Neural cell (in vitro differentiated cells): ENCODE data around the gene HIPK2. TPM values are rescaled to one million over a fixed set of nuclear protein-coding genes. Genes with fewer than 3 reads are reported as not detected.

Experiments
- H2AFZ ChIP-seq: fragments of 200-600, 300-800 bp; sonication (generic), shearing (Covaris generic); 2 replicates; pipeline ENCODE4 v1.6.0; 2014; ENCODE audit warnings: low read depth, mild to moderate bottlenecking, antibody characterized with exemption, low read length, moderate library complexity
- H3F3A ChIP-seq: fragments of 200-600 bp; shearing (Covaris generic); 2 replicates; pipeline ENCODE4 v1.6.1; 2016; ENCODE audit warnings: mild to moderate bottlenecking, moderate library complexity, mixed read lengths, antibody characterized with exemption, low read length; ENCODE audit not compliant: insufficient read depth, poor library complexity, severe bottlenecking
- H3K27ac ChIP-seq: fragments of 200-600, 300-800 bp; sonication (generic), shearing (Covaris generic); 2 replicates; pipeline ENCODE4 v1.5.1; 2014; ENCODE audit warnings: mild to moderate bottlenecking, low read length, moderate library complexity
- H3K27me3 ChIP-seq: fragments of 300-800, 200-600 bp; sonication (generic), shearing (Covaris generic); 2 replicates; pipeline ENCODE4 v1.6.0; 2014; ENCODE audit warnings: mild to moderate bottlenecking, low read depth, low read length, moderate library complexity; ENCODE audit not compliant: insufficient read depth
- H3K36me3 ChIP-seq: fragments of 300-800, 200-600 bp; sonication (generic), shearing (Covaris generic); 2 replicates; pipeline ENCODE4 v1.5.1; 2014; ENCODE audit warnings: mild to moderate bottlenecking, antibody characterized with exemption, low read length, moderate library complexity; ENCODE audit not compliant: insufficient read depth
- H3K4me2 ChIP-seq: fragments of 300-800, 200-600 bp; sonication (generic), shearing (Covaris generic); 2 replicates; pipeline ENCODE4 v1.6.0; 2014; ENCODE audit warnings: mild to moderate bottlenecking, low read length
- H3K4me3 ChIP-seq: fragments of 300-800, 200-600 bp; sonication (generic), shearing (Covaris generic); 2 replicates; pipeline ENCODE4 v1.5.1; 2014; ENCODE audit warnings: mild to moderate bottlenecking, low read length, moderate library complexity
- H3K79me2 ChIP-seq: fragments of 200-600 bp; shearing (Covaris generic); replicated peaks from 2 replicates; pipeline ENCODE4 v1.6.0; 2014; ENCODE audit warnings: mild to moderate bottlenecking, low read length, moderate library complexity; ENCODE audit not compliant: insufficient read depth
- H3K9ac ChIP-seq: fragments of 300-800, 200-600 bp; sonication (generic), shearing (Covaris generic); 2 replicates; pipeline ENCODE4 v1.6.1; 2016; ENCODE audit warnings: mild to moderate bottlenecking, low read length, mixed read lengths
- H3K9me2 ChIP-seq: fragments of 200-600 bp; shearing (Covaris generic); 2 replicates; pipeline ENCODE4 v1.6.1; 2016; ENCODE audit warnings: mild to moderate bottlenecking, low read length, mixed read lengths; ENCODE audit not compliant: insufficient read depth
- H3K9me3 ChIP-seq: fragments of 200-600, 300-800 bp; sonication (generic), shearing (Covaris generic); 2 replicates; pipeline ENCODE4 v1.6.1; 2016; ENCODE audit warnings: mild to moderate bottlenecking, mixed run types, low read length, moderate library complexity, mixed read lengths
- H4K20me1 ChIP-seq: fragments of 200-600 bp; shearing (Covaris generic); 2 replicates; pipeline ENCODE4 v1.6.1; 2016; ENCODE audit warnings: mild to moderate bottlenecking, mixed run types; ENCODE audit not compliant: insufficient read depth
- EP300 ChIP-seq: fragments of 450-650 bp; conservative IDR thresholded peaks from 2 replicates; pipeline ENCODE4 v1.6.1; 2014; ENCODE audit warnings: antibody characterized with exemption, mild to moderate bottlenecking, moderate library complexity; ENCODE audit not compliant: poor library complexity, severe bottlenecking
- EZH2 ChIP-seq: fragments of 200-600, 300-800 bp; shearing (Covaris generic), sonication (generic); IDR thresholded peaks from 2 replicates; pipeline ENCODE4 v1.6.1; 2014; ENCODE audit warnings: antibody characterized with exemption, low read length, borderline replicate concordance, mild to moderate bottlenecking; ENCODE audit not compliant: insufficient read depth, poor library complexity, severe bottlenecking
- MXI1 ChIP-seq: fragments of 450-650 bp; conservative IDR thresholded peaks from 2 replicates; pipeline ENCODE4 v1.6.1; 2014; ENCODE audit warnings: antibody characterized with exemption, mild to moderate bottlenecking; ENCODE audit not compliant: poor library complexity, severe bottlenecking
- POLR2AphosphoS5 ChIP-seq: IDR thresholded peaks from 2 replicates; pipeline ENCODE4 v1.6.1; 2012
- RAD21 ChIP-seq: fragments of 450-650 bp; conservative IDR thresholded peaks from 2 replicates; pipeline ENCODE4 v1.6.1; 2014; ENCODE audit warnings: antibody characterized with exemption, mild to moderate bottlenecking, moderate library complexity
- SMC3 ChIP-seq: fragments of 450-650 bp; conservative IDR thresholded peaks from 2 replicates; pipeline ENCODE4 v1.6.1; 2014; ENCODE audit warnings: antibody characterized with exemption, mild to moderate bottlenecking, moderate library complexity; ENCODE audit not compliant: poor library complexity
- TAF1 ChIP-seq: IDR thresholded peaks from 2 replicates; pipeline ENCODE4 v1.6.1; 2012; ENCODE audit warnings: low read depth
- polyA plus RNA-seq: library from polyadenylated mRNA; depleted of rRNA; stranded (reverse); fragments of >200 nt; gene quantifications from 2 replicates; pipeline ENCODE4 v1.2.3, GENCODE V29; 2014
- TF ChIP-seq, protein P1 (sequence below): fragments of 450-650 bp; IDR thresholded peaks from 2 replicates; pipeline ENCODE4 v1.5.1; 2014; ENCODE audit warnings: antibody characterized with exemption, mild to moderate bottlenecking, moderate library complexity; ENCODE audit not compliant: poor library complexity, severe bottlenecking
- TF ChIP-seq, protein P2 (sequence below): IDR thresholded peaks from 2 replicates; pipeline ENCODE4 v1.6.1; 2012; ENCODE audit warnings: borderline replicate concordance

HIPK2 gene
- polyA plus RNA-seq, 1 donor from 2014 or later: 8.5 TPM

DNA sequence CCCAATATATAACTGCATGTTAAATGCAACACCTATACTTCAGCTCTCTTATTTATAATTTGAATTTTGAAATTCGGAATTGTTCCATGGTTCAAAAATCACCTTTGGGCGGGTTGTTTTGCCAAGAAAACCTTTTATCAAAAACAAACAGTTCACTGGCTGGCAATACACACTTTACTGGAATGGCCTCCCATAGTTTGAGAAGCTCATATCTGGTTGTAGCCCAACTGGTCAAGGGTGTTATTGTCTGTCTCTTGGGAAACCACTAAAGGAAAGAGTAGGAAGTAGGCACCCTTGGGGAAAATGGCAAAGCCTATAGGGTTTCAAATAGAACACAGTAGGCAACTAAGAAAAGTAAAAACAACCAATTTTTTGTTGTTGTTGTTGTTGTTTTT, 117.9 kb downstream of the HIPK2 start:
- Histone ChIP-seq H3K9me3 (no peaks in the 10 kb centered on the region), H3K36me3 (no peaks in the 10 kb centered on the region), H3K9ac (no peak overlapping the region), H2AFZ (no peak overlapping the region), H3K27ac (no peak overlapping the region), H3K9me2 (no peaks in the 10 kb centered on the region), H3K4me2 (no peak overlapping the region), H3K79me2 (peaks cover 14% of the 10 kb centered on the region), H3K4me3 (no peak overlapping the region), H3K27me3 (no peaks in the 10 kb centered on the region), H4K20me1 (no peaks in the 10 kb centered on the region), H3F3A (no peaks in the 10 kb centered on the region)
- TF ChIP-seq MXI1 (no peak), SMC3 (no peak), POLR2AphosphoS5 (no peak), RAD21 (no peak), TAF1 (no peak), EZH2 (no peak), EP300 (no peak)
- TF ChIP-seq, protein P1, sequence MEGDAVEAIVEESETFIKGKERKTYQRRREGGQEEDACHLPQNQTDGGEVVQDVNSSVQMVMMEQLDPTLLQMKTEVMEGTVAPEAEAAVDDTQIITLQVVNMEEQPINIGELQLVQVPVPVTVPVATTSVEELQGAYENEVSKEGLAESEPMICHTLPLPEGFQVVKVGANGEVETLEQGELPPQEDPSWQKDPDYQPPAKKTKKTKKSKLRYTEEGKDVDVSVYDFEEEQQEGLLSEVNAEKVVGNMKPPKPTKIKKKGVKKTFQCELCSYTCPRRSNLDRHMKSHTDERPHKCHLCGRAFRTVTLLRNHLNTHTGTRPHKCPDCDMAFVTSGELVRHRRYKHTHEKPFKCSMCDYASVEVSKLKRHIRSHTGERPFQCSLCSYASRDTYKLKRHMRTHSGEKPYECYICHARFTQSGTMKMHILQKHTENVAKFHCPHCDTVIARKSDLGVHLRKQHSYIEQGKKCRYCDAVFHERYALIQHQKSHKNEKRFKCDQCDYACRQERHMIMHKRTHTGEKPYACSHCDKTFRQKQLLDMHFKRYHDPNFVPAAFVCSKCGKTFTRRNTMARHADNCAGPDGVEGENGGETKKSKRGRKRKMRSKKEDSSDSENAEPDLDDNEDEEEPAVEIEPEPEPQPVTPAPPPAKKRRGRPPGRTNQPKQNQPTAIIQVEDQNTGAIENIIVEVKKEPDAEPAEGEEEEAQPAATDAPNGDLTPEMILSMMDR: no peak
- TF ChIP-seq, protein P2, sequence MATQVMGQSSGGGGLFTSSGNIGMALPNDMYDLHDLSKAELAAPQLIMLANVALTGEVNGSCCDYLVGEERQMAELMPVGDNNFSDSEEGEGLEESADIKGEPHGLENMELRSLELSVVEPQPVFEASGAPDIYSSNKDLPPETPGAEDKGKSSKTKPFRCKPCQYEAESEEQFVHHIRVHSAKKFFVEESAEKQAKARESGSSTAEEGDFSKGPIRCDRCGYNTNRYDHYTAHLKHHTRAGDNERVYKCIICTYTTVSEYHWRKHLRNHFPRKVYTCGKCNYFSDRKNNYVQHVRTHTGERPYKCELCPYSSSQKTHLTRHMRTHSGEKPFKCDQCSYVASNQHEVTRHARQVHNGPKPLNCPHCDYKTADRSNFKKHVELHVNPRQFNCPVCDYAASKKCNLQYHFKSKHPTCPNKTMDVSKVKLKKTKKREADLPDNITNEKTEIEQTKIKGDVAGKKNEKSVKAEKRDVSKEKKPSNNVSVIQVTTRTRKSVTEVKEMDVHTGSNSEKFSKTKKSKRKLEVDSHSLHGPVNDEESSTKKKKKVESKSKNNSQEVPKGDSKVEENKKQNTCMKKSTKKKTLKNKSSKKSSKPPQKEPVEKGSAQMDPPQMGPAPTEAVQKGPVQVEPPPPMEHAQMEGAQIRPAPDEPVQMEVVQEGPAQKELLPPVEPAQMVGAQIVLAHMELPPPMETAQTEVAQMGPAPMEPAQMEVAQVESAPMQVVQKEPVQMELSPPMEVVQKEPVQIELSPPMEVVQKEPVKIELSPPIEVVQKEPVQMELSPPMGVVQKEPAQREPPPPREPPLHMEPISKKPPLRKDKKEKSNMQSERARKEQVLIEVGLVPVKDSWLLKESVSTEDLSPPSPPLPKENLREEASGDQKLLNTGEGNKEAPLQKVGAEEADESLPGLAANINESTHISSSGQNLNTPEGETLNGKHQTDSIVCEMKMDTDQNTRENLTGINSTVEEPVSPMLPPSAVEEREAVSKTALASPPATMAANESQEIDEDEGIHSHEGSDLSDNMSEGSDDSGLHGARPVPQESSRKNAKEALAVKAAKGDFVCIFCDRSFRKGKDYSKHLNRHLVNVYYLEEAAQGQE: no peak

DNA sequence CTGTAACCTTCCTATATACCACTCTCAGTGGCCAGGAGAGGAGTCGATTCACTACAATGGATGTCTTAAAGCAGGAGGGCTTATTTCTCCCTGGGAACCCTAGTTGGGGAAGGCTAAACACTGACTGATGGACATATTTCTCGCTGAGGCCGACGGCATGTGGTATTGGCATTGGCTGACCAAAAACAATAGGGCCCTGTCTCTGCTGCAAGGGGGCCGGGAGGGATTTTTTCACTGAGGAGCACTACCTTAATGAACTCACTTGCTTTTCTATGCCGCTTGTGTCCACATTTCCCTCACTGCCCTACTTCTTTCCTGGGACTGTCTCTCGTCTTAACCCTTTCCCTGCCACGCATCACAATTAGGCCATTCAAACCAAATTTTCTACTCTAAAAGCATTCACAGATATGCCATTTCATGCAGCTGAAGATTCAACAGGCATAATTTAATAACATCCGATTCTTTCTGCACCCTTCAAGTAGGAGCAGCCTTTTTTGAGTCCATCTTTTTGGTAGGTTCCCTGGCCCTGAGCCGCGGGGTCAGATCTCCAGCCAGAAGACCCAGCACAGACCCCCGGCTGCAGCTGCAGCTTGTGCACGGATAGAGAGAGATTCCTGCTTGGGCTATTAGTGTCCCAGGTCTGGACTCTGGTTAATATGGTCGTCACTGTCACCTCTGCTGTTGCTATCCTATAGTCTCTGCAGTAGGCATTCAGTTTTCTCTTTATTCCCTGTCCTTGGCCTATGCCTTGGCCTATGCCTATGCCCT, 118.7 kb downstream of the HIPK2 start:
- Histone ChIP-seq H3K79me2 (peaks cover 14% of the 10 kb centered on the region), H3K27ac (no peak overlapping the region), H2AFZ (no peak overlapping the region), H3K9me2 (no peaks in the 10 kb centered on the region), H3K4me2 (no peak overlapping the region), H3K9ac (no peak overlapping the region), H3K4me3 (no peak overlapping the region), H3K9me3 (no peaks in the 10 kb centered on the region), H4K20me1 (no peaks in the 10 kb centered on the region), H3F3A (no peaks in the 10 kb centered on the region), H3K27me3 (no peaks in the 10 kb centered on the region), H3K36me3 (no peaks in the 10 kb centered on the region)
- TF ChIP-seq MXI1 (no peak), POLR2AphosphoS5 (no peak), RAD21 (no peak), TAF1 (no peak), EZH2 (no peak)
- TF ChIP-seq, protein P2: no peak
